HepG2 (cell line): ENCODE data around the gene DLX4. TPM values are rescaled to one million over a fixed set of nuclear protein-coding genes. Genes with fewer than 3 reads are reported as not detected.

Experiments used
- ATAC-seq: fragments of 200-7000 bp; cut with Tn5 transposase; 3 replicates; pipeline ENCODE4 v1.9.1; 2020; ENCODE audit warnings: mild to moderate bottlenecking, moderate library complexity
- BruUV-seq: library from RNA; stranded (reverse); fragments of 400-500 nt; replicated peaks from 2 replicates; lab custom pipeline; 2021; lab: Mats Ljungman, UMichigan
- CTCF ChIA-PET: fragments of 300-600 bp; formaldehyde crosslinking; extraction: SDS; loops from one replicate; lab custom pipeline; 2021; ENCODE audit warnings: low total read pairs, inconsistent platforms, low intra/inter-chr PET ratio; lab: Yijun Ruan, JAX
- POLR2A ChIA-PET: fragments of 350-600 bp; sonication (Branson Sonifier 250); formaldehyde crosslinking; loops from one replicate; lab custom pipeline; 2020; ENCODE audit warnings: antibody characterized with exemption, inconsistent platforms; lab: Yijun Ruan, JAX
- DNase-seq: peaks from one replicate; pipeline ENCODE4 v3.0.0-alpha.2; 2015; ENCODE audit warnings: low spot score
- FAIRE-seq: peaks from 3 replicates; lab custom pipeline; 2011; peaks lifted over from hg19 to GRCh38; lab: Jason Lieb, UNC
- H2AFZ ChIP-seq: one replicate; pipeline ENCODE4 v1.6.1; 2011; ENCODE audit warnings: low read length, inconsistent platforms
- H3K27ac ChIP-seq: fragments of 300-600 bp; 3 replicates; pipeline ENCODE4 v1.8.0; 2011; ENCODE audit warnings: mixed run types, mild to moderate bottlenecking, mixed read lengths, low read length, inconsistent platforms; ENCODE audit not compliant: insufficient read depth; ENCODE audit errors: extremely low read length
- H3K27me3 ChIP-seq, 2 experiments: fragments of 200-600 bp in 1 of 2; 2 replicates in 1 of 2; 3 replicates in 1 of 2; pipeline versions ENCODE4 v1.6.0 to v1.8.0; 2011; ENCODE audit warnings: low read length in 2 of 2, mild to moderate bottlenecking in 2 of 2, moderate library complexity in 2 of 2, inconsistent platforms in 1 of 2; ENCODE audit not compliant: insufficient read depth in 2 of 2, control insufficient read depth in 1 of 2
- H3K36me3 ChIP-seq, 2 experiments: fragments of 200-600 bp in 1 of 2; replicated peaks in 1 of 2; 2 replicates in 1 of 2; 3 replicates in 1 of 2; pipeline versions ENCODE4 v1.5.1 to v1.8.0; 2011; ENCODE audit warnings: low read length in 2 of 2, inconsistent platforms in 1 of 2; ENCODE audit not compliant: insufficient read depth in 2 of 2, control insufficient read depth in 1 of 2
- H3K4me1 ChIP-seq: 2 replicates; pipeline ENCODE4 v1.5.1; 2012; ENCODE audit warnings: low read length, inconsistent platforms; ENCODE audit not compliant: insufficient read depth
- H3K4me2 ChIP-seq: 2 replicates; pipeline ENCODE4 v1.6.0; 2011; ENCODE audit warnings: low read depth, low read length, inconsistent platforms
- H3K4me3 ChIP-seq, 3 experiments: fragments of 200-600 bp in 1 of 3; sonication (generic), shearing (Covaris generic) in 1 of 3; replicated peaks in 1 of 3; 2 replicates each; pipeline ENCODE4 v1.5.1; 2011 to 2016; ENCODE audit warnings: low read length in 3 of 3, inconsistent platforms in 2 of 3, low read depth in 2 of 3, mild to moderate bottlenecking in 2 of 3, control low read depth in 1 of 3, mixed read lengths in 1 of 3; ENCODE audit not compliant: insufficient read depth in 1 of 3
- H3K79me2 ChIP-seq: one replicate; pipeline ENCODE4 v1.6.1; 2011; ENCODE audit warnings: low read length, inconsistent platforms; ENCODE audit not compliant: insufficient read depth
- H3K9ac ChIP-seq: 2 replicates; pipeline ENCODE4 v1.6.0; 2011; ENCODE audit warnings: mild to moderate bottlenecking, low read depth, low read length, inconsistent platforms; ENCODE audit not compliant: insufficient read depth
- H3K9me3 ChIP-seq: 2 replicates; pipeline ENCODE4 v1.5.1; 2012; ENCODE audit warnings: mild to moderate bottlenecking, low read length
- H4K20me1 ChIP-seq: 2 replicates; pipeline ENCODE4 v1.6.0; 2011; ENCODE audit warnings: inconsistent platforms, mild to moderate bottlenecking, low read length, moderate library complexity; ENCODE audit not compliant: insufficient read depth
- AHDC1 ChIP-seq: sonication (generic); formaldehyde crosslinking; IDR thresholded peaks from 2 replicates; pipeline ENCODE4 v1.5.1; 2020; ENCODE audit warnings: mild to moderate bottlenecking, missing genetic modification reagents, borderline replicate concordance
- ARNT ChIP-seq: fragments of 450-650 bp; IDR thresholded peaks from 2 replicates; pipeline ENCODE4 v1.6.1; 2017
- CBX2 ChIP-seq, 2 experiments: fragments of 200-600 bp in 1 of 2; sonication (generic); formaldehyde crosslinking in 1 of 2; IDR thresholded peaks; 2 replicates each; pipeline versions ENCODE4 v1.7.0 to v1.8.1; 2018 to 2022; ENCODE audit warnings: low read depth in 2 of 2, low read length in 1 of 2, mild to moderate bottlenecking in 1 of 2, missing genetic modification reagents in 1 of 2
- HNRNPL ChIP-seq: fragments of 200-400 bp; formaldehyde crosslinking; IDR thresholded peaks from 2 replicates; pipeline ENCODE4 v1.6.1; 2017; ENCODE audit warnings: mild to moderate bottlenecking, low read depth, low read length
- NR0B2 ChIP-seq: sonication (generic); formaldehyde crosslinking; IDR thresholded peaks from 2 replicates; pipeline ENCODE4 v1.4.0; 2020; ENCODE audit warnings: mild to moderate bottlenecking, missing genetic modification reagents
- RNF219 ChIP-seq: sonication (generic); formaldehyde crosslinking; IDR thresholded peaks from 2 replicates; pipeline ENCODE4 v1.5.0; 2020; ENCODE audit warnings: mild to moderate bottlenecking, missing genetic modification reagents
- TFDP2 ChIP-seq: sonication (generic); formaldehyde crosslinking; IDR thresholded peaks from 2 replicates; pipeline ENCODE4 v1.4.0; 2020; ENCODE audit warnings: missing genetic modification reagents
- TOE1 ChIP-seq: sonication (generic); formaldehyde crosslinking; IDR thresholded peaks from 2 replicates; pipeline ENCODE4 v1.4.0; 2020; ENCODE audit warnings: mild to moderate bottlenecking, missing genetic modification reagents
- ZNF12 ChIP-seq: sonication (generic); formaldehyde crosslinking; IDR thresholded peaks from 2 replicates; pipeline ENCODE4 v1.5.0; 2020; ENCODE audit warnings: missing genetic modification reagents
- ZNF121 ChIP-seq: sonication (generic); formaldehyde crosslinking; IDR thresholded peaks from 2 replicates; pipeline ENCODE4 v1.5.0; 2020; ENCODE audit warnings: mild to moderate bottlenecking, missing genetic modification reagents
- ZNF367 ChIP-seq: sonication (generic); formaldehyde crosslinking; IDR thresholded peaks from 2 replicates; pipeline ENCODE4 v1.4.0; 2020; ENCODE audit warnings: missing genetic modification reagents, borderline replicate concordance
- WGBS: methylation state at CpG from one replicate; pipeline ENCODE4 v1.1.6; 2017; ENCODE audit warnings: low lambda C conversion rate; 5-methylcytosine and 5-hydroxymethylcytosine counted together
- in situ Hi-C: cut with HindIII; loops from 2 replicates; pipeline ENCODE4 v1.10.0; 2017; ENCODE audit warnings: low pct_unique_long_range_greater_than_20kb; ENCODE audit not compliant: extremely low pct_ligation_motif_present
- intact Hi-C: fragments of 100-400 bp; cut with micrococcal nuclease; formaldehyde crosslinking; loops from one replicate; pipeline ENCODE4 v1.10.0; 2022; ENCODE audit not compliant: unreplicated experiment
- polyA plus RNA-seq, 8 experiments: library from polyadenylated mRNA; depleted of rRNA in 3 of 8; stranded (reverse) in 7 of 8; unstranded in 1 of 8; fragments of >200 nt; fragmentation: Illumina TruSeq in 4 of 8; extraction: Trizol in 4 of 8; gene quantifications; 2 replicates each; pipeline versions ENCODE4 v1.2.1 to v1.2.3, GENCODE V29; 2011 to 2016; ENCODE audit warnings: low read depth in 4 of 8, missing spikeins in 1 of 8, mixed read lengths in 1 of 8; ENCODE audit not compliant: insufficient read depth in 1 of 8
- total RNA-seq, 5 experiments: library from RNA; depleted of rRNA; stranded (reverse); fragments of >200 nt; fragmentation: Illumina TruSeq; extraction: Trizol; gene quantifications; 2 replicates each; pipeline ENCODE4 v1.2.3, GENCODE V29; 2016; ENCODE audit warnings: low read depth in 1 of 5

DLX4 gene
- total and polyA plus RNA-seq, 2 of the 13 experiments (the other 11 are each of a cell fraction or from before 2014, with no cell fraction given): 0.55 to 2.3 TPM

GRCh38 chr17:49972486-49973270, 3.7 kb downstream of the DLX4 start:
- intact Hi-C loops: no loop called here
- POLR2A ChIA-PET: no interaction called here
- no peak for TF ChIP-seq ZNF12 (CRISPR knock-in tag)
- peak; percentile 38; the same call in 1 of the 2 replicates for TF ChIP-seq TFDP2 (CRISPR knock-in tag)
- no peak for TF ChIP-seq AHDC1 (CRISPR knock-in tag)
- no peak for TF ChIP-seq ZNF367 (CRISPR knock-in tag)
- no peak for TF ChIP-seq NR0B2 (CRISPR knock-in tag)
- peak; percentile 44; the same call in 1 of the 2 replicates for TF ChIP-seq ZNF121 (CRISPR knock-in tag)
- no peak for TF ChIP-seq TOE1 (CRISPR knock-in tag)
- no peak for TF ChIP-seq RNF219 (CRISPR knock-in tag)
- TF ChIP-seq HNRNPL: no peak
- 0 out of 2 replicates have a peak, but pooled peaks have one; percentile 22 for TF ChIP-seq CBX2 (IDR thresholded peaks at IDR 0.05; ENCODE audit: low read depth, low read length)
- no peak for TF ChIP-seq CBX2 (CRISPR knock-in tag; IDR thresholded peaks at IDR 0.05; ENCODE audit: low read depth)
- TF ChIP-seq ARNT: no peak

More at GRCh38 chr17:49972486-49973270, 3.7 kb downstream of the DLX4 start:
- Histone ChIP-seq H3K79me2 (no peaks in the 10 kb centered on the region), H3K27ac (no peak overlapping the region), H3K4me1 (peaks cover 40% of the 10 kb centered on the region), H3K36me3 (no peaks in the 10 kb centered on the region), H3K9me3 (no peaks in the 10 kb centered on the region), H3K9ac (0 out of 2 replicates have a peak overlapping the region, but pooled peaks have one; percentile 7), H3K4me3 (peak overlapping the region; percentile 22 to 68 (median 33); a peak in 3 of 6 replicates), H3K27me3 (peaks cover 40 to 96% of the 10 kb centered on the region in 2 experiments), H2AFZ (no peak overlapping the region), H4K20me1 (peaks cover 4% of the 10 kb centered on the region; the same call in 1 of the 2 replicates), H3K4me2 (peak overlapping the region; percentile 78)
- 36% methylated on average over 25 of the region's 57 CpGs for WGBS
- DNase-seq (no peak), ATAC-seq (peak; percentile 72), FAIRE-seq (no peak)
- in situ Hi-C loops: no loop called here
- BruUV-seq: no TSS peak
- CTCF ChIA-PET: no interaction called here
